Panc1 (cell line): ENCODE results near the gene USB1.

Experiments used
- CTCF ChIP-seq: fragments of 450-650 bp; IDR thresholded peaks from 2 replicates; pipeline ENCODE4 v1.5.1; 2017; ENCODE audit warnings: mild to moderate bottlenecking
- POLR2AphosphoS5 ChIP-seq: IDR thresholded peaks from 2 replicates; pipeline ENCODE4 v1.6.1; 2012; ENCODE audit warnings: mild to moderate bottlenecking, low read depth, low read length, moderate library complexity
- REST ChIP-seq, 2 experiments: IDR thresholded peaks; 2 replicates each; pipeline ENCODE4 v1.6.1; 2011 to 2012; ENCODE audit warnings: low read depth in 2 of 2, control low read depth in 1 of 2, low read length in 1 of 2, mild to moderate bottlenecking in 1 of 2, moderate library complexity in 1 of 2; ENCODE audit not compliant: insufficient read depth in 1 of 2
- SIN3A ChIP-seq: IDR thresholded peaks from 2 replicates; pipeline ENCODE4 v1.6.1; 2012; ENCODE audit warnings: low read depth, mild to moderate bottlenecking, low read length, moderate library complexity, borderline replicate concordance; ENCODE audit not compliant: insufficient read depth

GRCh38 chr16:58034774-58035173 is 33.6 kb downstream of the USB1 start:
- TF ChIP-seq CTCF, result no peak
- no peak for TF ChIP-seq REST (IDR thresholded peaks at IDR 0.05; ENCODE audit: insufficient read depth in 1 of 2, low read depth in 2 of 2, low read length in 1 of 2)
- TF ChIP-seq POLR2AphosphoS5, result no peak
- no peak for TF ChIP-seq SIN3A
